GM18858 (cell line): Measurements from ENCODE around the gene ATP6V0A1.
"Not testable (repeated sequence)": the region's sequence is repeated elsewhere in the genome, so short reads cannot be mapped to it uniquely, and the experiment has no call there.

Experiments used
- ATAC-seq: cut with Tn5 transposase; IDR thresholded peaks from one replicate; pipeline ENCODE4 v1.9.1; 2021; ENCODE audit not compliant: unreplicated experiment

Gene ATP6V0A1

DNA sequence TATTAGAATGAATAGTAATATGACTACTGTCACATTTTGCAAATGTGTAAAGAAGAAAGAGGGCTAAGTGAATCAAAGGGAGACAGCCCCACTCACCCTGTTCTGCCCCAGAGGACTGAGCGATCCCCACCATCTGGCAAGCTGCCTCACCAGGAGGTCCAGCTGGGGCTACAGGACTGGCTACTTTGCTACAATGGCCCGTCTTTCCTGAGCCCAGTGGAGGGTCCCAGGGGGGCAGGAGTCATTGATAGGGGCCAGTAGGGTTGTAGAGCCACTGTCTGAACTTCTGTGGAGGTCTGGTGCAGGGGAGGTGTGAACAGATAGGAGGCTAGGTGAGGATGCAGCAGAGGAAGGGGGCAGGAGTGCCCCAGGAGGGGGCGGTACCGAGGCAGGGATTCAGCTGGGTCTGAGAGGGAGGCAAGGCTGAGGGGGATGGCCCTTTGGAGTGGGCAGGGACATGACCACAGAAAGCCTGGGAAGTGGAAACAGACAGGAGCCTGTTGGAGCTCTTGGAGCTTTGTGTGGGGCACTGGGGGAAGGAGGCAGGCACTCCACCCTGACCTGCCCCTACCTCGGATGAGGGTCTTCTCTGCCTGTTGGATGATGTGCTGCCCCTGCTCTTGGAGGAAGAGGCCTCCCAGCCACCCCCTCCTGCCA, 97.4 kb downstream of the ATP6V0A1 start:
- not testable (repeated sequence) for ATAC-seq

DNA sequence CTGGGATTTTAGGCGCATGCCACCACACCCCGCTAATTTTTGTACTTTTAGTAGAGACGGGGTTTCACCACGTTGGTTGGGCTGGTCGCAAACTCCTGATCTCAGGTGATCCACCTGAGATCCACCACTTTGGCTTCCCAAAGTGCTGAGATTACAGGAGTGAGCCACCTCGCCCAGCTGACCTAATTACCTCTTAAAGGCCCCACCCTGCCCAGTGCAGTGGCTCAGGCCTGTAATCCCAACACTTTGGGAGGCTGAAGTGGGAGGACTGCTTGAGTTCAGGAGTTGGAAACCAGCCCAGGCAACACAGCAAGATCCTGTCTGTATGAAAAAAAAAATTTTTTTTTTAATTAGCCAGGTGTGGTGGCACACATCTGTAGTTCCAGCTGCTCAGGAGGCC, 100.4 kb downstream of the ATP6V0A1 start:
- no peak for ATAC-seq

DNA sequence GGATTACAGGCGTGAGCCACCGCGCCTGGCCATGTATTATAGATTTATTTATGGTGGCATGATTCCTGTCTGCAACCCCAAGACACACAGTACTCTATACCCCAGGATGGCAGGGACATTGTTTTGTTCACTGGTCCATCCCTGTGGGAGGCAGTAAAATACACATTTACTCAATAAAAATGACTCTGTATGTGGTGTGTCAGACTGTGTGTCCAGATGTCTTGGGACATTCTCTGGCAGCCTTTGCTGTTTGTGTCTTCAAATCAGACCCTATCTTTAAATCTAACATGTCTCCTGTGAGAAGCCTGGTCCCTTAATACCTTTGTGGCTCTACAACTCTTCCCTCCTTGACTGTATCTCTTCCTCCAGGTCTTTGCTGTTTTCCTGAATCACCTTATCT, 101.6 kb downstream of the ATP6V0A1 start:
- no peak for ATAC-seq

DNA sequence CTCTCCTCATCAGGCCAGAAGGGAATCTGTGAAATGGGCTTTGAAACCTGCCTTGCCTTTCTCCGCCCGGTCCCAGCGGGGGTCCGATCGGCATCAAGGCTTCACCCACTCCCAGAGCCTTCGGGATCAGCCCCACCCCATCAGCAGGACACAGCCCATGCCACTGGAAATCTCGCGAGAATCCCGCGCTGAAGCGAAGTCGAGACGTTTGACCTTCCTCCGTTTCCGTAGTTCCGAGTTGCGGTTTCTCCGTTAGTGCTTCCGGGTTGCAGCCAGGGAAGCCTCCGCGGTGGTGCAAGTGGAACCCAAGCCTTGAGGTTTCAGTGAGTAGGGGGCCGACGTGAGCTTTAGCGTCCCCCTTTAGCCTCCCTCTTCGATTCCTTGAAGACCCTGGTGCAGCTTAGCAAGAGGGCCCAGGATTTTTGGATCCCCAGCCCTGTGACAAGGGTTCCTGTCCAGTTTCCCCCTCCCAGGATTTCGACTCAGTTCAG, 103.3 kb downstream of the ATP6V0A1 start, which contains the start of gene COASY:
COASY (plus strand) TSS at position 252 of the 491 bp plus-strand sequence. CDS start 475 bp downstream, outside the sequence.
- no peak for ATAC-seq

DNA sequence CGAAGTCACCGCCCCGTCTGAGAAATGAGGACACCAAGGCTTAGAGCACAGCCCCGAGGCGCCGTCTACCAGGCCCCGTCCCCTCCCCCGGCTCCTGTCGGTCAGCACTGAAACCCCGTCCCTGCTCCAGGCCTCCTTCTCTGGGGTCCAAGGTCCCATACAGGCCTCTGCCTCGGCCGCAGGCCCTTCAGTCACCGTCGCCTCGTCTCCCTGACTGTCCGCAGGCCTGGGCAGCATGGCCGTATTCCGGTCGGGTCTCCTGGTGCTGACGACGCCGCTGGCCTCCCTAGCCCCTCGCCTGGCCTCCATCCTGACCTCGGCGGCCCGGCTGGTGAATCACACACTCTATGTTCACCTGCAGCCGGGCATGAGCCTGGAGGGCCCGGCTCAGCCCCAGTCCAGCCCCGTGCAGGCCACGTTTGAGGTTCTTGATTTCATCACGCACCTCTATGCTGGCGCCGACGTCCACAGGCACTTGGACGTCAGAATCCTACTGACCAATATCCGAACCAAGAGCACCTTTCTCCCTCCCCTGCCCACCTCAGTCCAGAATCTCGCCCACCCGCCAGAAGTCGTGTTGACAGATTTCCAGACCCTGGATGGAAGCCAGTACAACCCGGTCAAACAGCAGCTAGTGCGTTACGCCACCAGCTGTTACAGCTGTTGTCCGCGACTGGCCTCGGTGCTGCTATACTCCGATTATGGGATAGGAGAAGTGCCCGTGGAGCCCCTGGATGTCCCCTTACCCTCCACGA, 103.9 kb downstream of the ATP6V0A1 start:
- no peak for ATAC-seq

DNA sequence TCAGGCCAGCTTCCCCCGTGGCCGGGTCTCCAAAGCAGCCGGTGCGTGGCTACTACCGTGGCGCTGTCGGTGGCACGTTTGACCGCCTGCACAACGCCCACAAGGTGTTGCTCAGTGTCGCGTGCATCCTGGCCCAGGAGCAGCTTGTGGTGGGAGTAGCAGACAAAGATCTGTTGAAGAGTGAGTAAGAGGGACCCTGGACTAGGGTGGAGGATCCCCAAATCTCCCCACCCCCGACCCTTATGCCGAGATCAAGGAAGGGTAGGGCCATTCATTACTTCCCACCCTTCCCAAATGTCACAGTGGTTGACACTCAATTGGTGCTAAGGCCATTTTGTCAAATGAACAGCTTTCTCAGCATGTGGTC, 104.4 kb downstream of the ATP6V0A1 start:
- no peak for ATAC-seq

DNA sequence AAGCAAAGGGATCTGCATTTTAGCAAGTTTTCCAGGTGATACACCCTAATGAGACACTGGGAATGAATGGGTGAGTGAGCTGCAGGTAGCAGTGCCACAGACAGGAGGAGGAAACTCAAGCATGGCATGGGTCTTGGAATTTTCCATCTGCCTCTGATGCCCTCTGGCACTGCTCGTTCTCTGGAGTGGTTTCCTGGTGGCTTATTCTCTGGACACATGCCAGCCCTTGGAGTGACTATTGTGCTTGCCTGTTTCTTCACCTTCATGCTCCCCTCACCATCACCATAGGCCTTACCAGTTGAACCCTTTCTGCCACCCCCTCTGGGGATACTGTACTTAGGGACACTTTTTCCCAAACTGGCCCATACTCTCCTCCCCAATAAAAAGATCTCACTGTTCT, 104.9 kb downstream of the ATP6V0A1 start:
- no peak for ATAC-seq

DNA sequence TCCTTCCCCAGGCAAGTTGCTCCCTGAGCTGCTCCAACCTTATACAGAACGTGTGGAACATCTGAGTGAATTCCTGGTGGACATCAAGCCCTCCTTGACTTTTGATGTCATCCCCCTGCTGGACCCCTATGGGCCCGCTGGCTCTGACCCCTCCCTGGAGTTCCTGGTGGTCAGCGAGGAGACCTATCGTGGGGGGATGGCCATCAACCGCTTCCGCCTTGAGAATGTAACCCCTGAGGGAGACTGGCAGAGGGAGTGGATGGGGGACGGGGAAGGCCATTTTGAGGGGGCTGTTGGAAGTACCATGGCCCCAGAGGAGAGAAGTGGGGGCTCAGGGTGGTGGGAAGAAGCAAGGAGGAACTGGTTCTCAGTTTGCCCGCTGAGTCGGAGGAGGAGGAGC, 105.3 kb downstream of the ATP6V0A1 start:
- no peak for ATAC-seq

DNA sequence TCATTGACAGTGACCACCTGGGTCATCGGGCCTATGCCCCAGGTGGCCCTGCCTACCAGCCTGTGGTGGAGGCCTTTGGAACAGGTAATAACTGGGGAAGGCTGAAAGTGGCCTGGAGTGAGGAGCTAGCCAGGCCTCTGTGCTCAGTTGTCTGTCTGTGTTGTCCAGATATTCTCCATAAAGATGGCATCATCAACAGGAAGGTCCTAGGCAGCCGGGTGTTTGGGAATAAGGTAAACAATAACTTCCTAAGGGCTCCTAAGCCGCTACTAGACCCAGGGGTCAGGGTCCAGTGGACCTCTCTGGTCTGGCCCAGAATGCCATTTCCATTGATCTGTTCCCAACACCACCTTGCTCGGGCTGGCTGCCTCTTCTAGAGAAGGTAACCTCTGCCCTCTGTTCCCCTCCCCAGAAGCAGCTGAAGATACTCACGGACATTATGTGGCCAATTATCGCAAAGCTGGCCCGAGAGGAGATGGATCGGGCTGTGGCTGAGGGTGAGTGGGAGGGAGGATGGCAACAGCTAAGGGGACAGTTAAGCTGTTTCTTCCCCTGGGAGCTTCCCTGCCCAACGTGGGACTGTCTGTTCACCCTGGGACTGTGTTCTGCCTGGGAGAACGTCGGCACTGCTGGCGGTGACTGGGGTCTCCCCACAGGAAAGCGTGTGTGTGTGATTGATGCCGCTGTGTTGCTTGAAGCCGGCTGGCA, 106.3 kb downstream of the ATP6V0A1 start:
- no peak for ATAC-seq

DNA sequence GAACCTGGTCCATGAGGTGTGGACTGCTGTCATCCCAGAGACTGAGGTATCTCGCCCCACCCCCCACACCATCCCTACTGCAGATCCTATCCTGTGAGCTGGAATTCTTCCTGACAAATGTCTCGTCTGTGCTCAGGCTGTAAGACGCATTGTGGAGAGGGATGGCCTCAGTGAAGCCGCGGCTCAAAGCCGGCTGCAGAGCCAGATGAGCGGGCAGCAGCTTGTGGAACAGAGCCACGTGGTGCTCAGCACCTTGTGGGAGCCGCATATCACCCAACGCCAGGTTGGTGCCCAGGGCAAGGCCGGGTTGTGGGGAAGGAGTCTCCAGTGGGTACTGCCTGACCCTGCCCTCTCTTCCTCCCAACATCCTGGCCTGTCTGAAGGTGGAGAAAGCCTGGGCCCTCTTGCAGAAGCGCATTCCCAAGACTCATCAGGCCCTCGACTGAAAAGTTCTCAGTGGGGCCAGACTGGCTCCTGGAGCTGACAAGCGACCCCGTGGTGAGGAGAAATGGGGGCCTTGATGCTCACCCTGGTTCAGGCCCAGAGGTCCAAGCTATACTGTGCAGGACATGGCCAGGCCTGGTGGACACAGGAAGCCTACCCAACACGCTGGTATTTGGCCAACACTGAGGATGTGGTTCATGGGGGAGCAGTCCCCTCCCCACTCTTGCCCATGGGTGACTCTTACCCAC, 107.0 kb downstream of the ATP6V0A1 start:
- no peak for ATAC-seq

DNA sequence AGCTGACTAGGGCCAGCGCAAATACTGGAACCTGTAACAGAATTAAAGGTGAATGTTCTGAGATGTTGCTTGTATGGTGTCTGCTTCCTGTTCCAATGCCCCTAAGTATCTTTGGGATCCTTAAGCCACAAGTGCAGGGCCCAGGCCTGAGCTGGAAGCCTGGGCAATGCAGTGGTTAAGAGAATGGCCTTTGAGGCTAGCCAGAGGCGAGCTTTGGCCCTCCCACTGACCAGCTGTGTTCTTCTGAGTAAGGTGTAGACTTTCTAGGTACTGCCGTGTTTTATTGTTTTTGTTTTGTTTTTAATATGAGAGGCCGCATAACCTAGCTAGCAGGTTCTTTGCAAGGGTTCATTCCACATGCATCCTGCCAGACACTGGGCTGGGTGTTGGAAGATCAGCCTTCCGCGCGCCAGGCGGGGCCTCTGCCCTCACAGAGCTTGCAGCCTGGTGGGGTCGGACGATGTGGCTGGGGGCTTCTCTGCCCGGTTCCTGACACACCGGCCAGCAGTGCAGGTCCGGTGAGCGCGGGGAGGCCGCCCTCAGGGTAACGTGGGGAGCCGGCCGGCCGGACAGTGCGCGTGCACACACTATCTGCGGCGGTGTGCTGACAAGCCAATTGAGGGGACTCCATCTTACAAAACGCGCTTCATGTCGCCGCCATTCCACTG, 107.7 kb downstream of the ATP6V0A1 start:
- ATAC-seq: no peak

DNA sequence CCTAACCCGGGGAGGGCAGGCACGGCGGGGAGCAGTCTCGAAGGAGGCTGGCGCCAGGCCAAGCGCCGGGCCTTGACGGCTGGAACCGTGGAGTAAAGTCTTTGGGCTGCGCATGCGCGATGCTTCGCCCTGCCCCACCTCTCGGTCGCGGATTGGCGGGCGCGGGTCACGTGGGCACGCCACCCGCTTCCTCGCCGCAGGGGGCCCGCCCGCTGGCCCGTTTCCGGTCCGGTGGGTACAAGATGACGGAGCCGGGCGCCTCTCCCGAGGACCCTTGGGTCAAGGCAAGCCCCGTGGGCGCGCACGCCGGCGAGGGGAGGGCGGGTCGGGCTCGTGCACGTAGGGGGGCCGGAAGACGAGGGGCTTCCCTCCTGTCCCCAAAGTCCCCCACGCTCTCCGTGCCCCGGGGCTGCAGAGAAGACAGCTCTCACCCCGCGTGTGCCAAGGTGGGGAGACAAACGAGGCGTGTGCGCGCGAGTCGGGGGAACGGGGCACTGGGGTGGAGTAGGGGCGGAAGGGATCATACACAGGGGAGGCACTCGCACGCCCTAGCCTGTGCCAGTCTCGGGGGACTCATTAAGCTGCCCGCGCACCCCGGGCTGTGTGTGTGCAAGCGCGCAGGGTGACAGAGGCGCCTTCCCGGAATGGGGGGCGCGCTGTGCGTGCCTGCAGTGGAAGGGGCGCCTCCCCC, 108.3 kb downstream of the ATP6V0A1 start, which contains the start of gene MLX:
MLX (plus strand) TSS at position 218 of the 691 bp plus-strand sequence; CDS start at position 243, 25 bp downstream.
- no peak for ATAC-seq

DNA sequence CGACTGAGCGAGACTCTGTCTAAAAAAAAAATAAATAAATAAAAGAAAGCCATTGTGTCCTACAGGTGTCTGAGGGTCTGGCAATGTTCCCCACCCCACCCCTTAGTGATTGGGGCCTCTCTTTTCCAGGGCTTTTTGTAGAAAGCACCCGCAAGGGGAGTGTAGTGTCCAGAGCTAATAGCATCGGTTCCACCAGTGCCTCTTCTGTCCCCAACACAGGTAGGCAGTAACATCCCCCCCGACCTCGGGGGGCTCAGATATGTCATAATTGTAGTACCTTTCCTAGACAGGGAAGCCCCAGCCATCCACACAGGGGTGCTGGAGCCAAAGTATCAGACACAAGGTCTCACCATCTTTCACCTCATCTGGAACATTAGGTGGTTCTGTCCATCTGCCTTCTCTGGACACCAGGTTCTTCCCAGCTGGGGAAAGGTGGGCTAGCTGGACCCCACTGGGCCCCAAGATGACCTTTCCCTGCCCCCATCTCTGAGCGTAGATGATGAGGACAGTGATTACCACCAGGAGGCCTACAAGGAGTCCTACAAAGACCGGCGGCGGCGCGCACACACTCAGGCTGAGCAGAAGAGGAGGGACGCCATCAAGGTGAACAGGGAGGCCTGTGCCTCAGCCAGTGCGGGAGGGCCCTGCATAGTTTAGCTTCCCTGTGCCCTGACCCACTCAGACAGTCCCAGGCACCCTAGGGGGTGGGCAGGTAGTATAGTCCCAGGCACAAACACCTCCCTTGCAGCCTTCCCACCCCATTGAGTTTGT, 109.8 kb downstream of the ATP6V0A1 start:
- no peak for ATAC-seq

DNA sequence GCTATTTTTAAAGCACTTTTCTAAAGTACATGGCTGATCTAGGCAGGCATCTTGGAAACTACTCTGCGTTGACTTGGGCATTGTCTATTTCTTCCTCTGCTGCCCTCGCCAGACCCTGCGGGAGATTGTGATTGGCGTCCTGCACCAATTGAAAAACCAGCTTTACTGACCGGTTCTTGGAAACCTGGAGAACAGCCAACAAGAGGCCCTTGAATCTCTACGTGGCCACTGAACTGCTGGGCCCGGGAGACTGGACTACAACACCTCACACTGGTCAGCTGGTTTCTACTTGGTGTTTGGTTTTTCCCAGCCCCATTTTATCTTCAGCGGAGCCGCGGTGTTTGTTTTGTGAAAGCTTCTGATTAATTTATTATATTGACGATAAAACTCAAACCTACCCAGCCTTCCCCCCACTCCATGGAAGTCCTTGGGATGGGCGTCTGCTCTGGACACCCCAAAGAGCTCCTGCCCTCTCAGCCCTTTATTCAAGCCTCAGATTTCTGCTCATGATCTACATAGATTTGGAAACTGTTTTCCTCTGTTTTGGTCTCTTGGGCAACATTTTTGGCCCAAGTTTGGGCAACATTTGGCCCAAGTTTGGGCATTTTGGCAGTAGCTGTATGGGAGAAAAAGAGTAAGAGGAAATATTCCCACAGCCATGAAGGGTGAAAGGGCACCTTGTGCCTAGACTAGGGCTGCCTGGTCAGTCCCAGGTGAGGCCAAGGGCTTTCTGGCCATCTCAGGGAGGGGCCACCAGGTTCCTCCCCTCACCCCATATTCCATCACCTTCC, 113.0 kb downstream of the ATP6V0A1 start:
- ATAC-seq: no peak
